HG02852 (cell line): ENCODE data around the gene MALRD1.

ENCODE experiments used
- ATAC-seq: cut with Tn5 transposase; IDR thresholded peaks from one replicate; pipeline ENCODE4 v1.9.1; 2021; ENCODE audit warnings: mild to moderate bottlenecking, moderate library complexity; ENCODE audit not compliant: unreplicated experiment

The MALRD1 gene

GRCh38 chr10:19563388-19564141 is 515.0 kb downstream of the MALRD1 start:
- no peak for ATAC-seq

DNA sequence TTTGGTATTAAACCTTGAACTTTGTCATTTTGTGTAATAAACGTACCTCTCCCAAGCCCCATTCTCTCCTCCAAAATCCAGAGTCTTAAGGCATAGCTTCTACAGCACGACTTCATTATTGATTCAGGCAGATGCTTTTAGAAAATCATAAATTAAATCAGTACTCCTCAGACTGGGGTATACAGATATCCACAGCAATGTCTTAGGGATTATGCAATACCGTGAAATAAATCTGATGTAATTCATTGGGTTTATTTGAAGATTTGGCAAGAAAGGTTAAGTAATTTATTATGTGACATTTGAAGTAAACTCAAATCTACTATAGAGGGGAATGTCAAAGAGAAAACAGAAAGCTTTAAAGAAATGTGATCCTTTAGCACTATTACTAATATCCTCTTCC is 521.5 kb downstream of the MALRD1 start:
- no peak for ATAC-seq

- ATAC-seq = no peak
These were observed 522.4 kb downstream of the MALRD1 start for GRCh38 chr10:19570991-19571390.

GRCh38 chr10:19572056-19572455 is 523.5 kb downstream of the MALRD1 start:
- ATAC-seq = no peak

GRCh38 chr10:19576576-19576975 is 528.0 kb downstream of the MALRD1 start:
- no peak for ATAC-seq

DNA sequence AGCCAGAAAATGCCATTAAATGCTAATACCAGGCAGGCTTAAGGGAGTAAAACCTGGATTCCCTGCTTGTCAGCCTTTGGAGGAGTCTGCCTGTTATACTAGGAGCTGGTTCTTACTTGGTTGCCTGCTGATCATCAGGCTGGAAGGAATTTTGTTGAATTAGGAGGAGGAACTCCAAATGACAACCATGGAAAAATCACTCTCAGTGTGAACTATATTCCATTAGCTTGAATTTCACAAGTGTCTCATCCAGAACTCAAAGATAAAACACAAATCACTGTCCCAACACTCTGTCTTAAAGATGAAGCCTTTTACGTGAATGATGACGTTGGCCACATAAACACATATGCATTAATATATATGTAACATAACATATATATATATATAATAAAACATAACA is 528.8 kb downstream of the MALRD1 start:
- no peak for ATAC-seq

GRCh38 chr10:19577807-19578206 is 529.2 kb downstream of the MALRD1 start:
- ATAC-seq = no peak

- ATAC-seq = no peak
These were observed 530.0 kb downstream of the MALRD1 start for GRCh38 chr10:19578571-19578970.

GRCh38 chr10:19579761-19580545 is 531.4 kb downstream of the MALRD1 start:
- ATAC-seq = no peak

DNA sequence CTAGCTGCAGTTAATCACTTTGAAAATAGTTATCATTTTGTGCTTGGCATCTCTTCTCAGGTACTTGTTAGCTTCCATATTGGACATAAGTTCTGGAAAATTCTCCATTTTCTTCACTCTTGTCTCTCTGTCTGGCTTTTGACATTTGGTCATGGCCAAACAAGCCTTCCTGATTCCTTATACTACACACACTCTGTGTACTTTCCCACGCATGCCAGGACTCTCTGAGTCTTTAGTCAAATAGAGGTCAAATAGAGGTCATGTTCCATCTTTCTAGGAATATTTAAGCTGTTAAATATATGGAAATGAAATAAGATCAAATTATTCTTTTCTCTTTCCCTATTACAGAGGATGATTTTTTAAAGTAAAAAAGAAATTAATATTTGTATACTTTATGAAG is 532.1 kb downstream of the MALRD1 start:
- no peak for ATAC-seq

DNA sequence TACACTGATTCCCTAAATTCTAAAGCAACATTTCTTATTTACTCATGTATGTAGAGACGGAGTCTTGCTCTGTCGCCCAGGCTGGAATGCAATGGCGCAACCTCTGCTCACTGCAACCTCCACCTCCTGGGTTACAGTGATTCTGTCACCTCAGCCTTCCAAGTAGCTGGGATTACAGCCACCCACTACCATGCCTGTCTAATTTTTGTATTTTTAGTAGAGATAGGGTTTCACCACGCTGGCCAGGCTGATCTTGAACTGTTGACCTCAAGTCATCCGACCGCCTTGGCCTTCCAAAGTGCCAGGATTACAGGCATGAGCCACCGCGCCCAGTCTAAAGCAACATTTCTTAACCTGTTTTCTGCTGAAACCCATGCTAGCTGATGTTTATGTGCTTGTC is 540.0 kb downstream of the MALRD1 start:
- no peak for ATAC-seq

DNA sequence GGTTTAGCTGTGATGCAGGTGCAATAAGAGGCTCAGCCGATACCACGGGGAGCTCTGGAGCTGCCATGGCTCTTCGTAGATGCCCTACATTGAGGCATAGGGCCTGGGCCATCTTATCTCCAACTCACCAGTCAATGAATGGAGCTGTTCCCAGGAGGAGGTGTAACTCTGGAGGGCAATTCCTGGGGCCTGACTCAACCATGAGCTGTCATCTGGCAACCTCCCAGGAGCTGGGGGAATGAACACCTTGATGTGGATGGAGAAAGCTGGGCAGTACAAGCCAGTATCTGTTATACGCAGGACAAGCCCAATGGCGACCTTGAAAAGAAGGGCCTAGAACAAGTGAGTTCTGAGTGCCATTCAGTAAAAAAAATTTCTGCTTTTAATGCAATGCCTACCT is 543.7 kb downstream of the MALRD1 start:
- no peak for ATAC-seq

DNA sequence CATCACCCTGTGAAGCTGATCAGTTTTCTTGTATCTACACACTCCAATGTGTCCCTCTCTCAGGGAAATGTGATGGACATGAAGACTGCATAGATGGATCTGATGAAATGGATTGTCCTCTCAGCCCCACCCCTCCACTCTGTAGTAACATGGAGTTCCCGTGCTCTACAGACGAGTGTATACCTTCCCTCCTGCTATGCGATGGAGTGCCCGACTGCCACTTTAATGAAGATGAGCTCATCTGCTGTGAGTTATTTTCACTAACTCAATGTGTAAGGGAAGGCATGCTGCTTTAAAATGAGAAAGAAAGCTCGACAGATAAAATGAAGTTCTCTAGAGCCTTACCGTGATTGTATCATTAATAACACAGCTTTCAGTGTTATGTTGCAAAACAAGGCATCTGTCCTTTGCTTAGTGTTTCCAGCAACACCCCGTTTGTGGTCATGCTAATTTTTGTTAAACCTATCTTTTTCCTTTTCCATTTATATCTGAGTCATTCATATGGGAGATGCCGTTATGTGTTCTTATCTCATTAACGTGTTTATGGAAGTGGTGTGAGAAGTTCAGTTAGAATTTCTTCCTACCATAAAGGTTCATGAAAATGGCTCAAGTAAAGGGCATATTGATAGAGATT is 546.7 kb downstream of the MALRD1 start:
- no peak for ATAC-seq

GRCh38 chr10:19605806-19606205 is 557.2 kb downstream of the MALRD1 start:
- ATAC-seq = no peak

DNA sequence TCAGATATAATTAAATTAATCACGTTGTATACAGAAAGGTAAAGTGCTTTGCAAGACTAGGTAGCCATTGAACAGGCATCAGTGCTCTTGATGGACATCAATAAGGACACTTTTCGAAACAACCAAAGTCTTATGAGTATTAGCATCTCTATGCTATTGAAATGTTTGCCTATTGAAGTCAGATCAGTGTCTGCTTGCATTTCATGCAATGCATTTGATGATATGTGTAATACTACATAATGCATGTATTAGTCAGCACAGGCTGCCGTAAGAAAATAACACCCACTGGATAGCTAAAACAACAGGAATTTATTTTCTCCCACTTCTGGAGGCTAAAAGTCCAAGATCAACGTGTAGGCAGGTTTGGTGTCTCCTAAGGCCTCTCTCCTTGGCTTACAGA is 558.4 kb downstream of the MALRD1 start:
- ATAC-seq = no peak

GRCh38 chr10:19611775-19612174 is 563.2 kb downstream of the MALRD1 start:
- ATAC-seq = no peak

- no peak for ATAC-seq
These were observed 568.4 kb downstream of the MALRD1 start for GRCh38 chr10:19616966-19617365.

DNA sequence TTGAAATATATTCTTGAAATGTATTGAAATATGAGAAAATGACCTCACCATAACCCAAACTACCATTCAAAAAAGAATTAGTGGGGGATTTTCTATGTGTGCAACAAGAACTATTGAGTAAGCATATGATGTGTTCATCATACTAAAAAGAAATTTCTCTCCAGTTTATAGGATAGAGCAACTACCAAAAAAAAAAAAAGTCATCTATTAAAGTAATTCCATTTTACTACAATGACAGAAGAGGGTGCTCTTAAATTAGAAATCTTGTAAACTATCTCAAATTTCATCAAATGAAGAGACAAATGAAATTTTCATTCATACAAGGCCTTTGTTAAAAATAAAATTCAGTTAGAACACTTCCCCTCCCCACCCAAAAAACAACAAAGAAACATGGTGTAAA is 572.2 kb downstream of the MALRD1 start:
- ATAC-seq = no peak

DNA sequence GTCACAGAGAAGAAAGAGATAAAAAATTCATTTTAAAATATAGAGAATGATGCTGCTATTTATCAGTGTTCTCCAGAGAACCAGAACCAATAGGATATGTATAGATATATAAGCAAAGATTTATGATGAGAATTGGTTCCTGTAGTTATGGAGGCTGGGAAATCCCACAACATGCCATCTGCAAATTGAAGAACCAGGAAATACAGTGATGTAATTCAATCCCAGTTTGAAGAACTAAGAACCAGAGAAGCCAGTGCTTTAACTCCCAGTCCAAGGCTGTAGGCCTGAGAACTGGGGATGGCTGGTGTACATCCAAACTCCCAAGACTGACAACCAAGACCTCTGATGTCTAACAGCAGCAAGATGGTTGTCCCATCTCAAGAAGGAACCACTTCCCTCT is 574.7 kb downstream of the MALRD1 start:
- ATAC-seq = no peak

- ATAC-seq = no peak
These were observed 577.6 kb downstream of the MALRD1 start for GRCh38 chr10:19626156-19626555.

GRCh38 chr10:19628767-19629560 is 580.4 kb downstream of the MALRD1 start:
- ATAC-seq = no peak
